Esophagus muscularis mucosa (tissue), 4 donors: ENCODE measurements around the gene SRD5A1. TPM values are rescaled to one million over a fixed set of nuclear protein-coding genes. Genes with fewer than 3 reads are reported as not detected.

Source experiments
- DNase-seq: peaks from one replicate; pipeline ENCODE4 v3.0.0-alpha.2; 2017; ENCODE audit errors: extremely low spot score
- H3K27ac ChIP-seq, 4 donors: fragments of 200-600 bp; sonication (generic); replicated peaks in 1 of 4; 1 replicate in 3 of 4; 2 replicates in 1 of 4; pipeline ENCODE4 v1.5.1; 2016 to 2019; ENCODE audit warnings: mild to moderate bottlenecking in 1 of 4
- H3K27me3 ChIP-seq, 4 donors: fragments of 200-600 bp; sonication (generic); one replicate each; pipeline versions ENCODE4 v1.5.1 to v1.6.0; 2016 to 2019
- H3K36me3 ChIP-seq, 4 donors: fragments of 200-600 bp; sonication (generic); one replicate each; pipeline ENCODE4 v1.5.1; 2016 to 2019
- H3K4me1 ChIP-seq, 4 donors: fragments of 200-600 bp; sonication (generic); one replicate each; pipeline ENCODE4 v1.5.1; 2016 to 2019
- H3K4me3 ChIP-seq, 4 donors: fragments of 200-600 bp; sonication (generic); 1 replicate in 2 of 4; 2 replicates in 2 of 4; pipeline ENCODE4 v1.5.1; 2016 to 2019; ENCODE audit warnings: mild to moderate bottlenecking in 4 of 4, moderate library complexity in 1 of 4
- H3K9me3 ChIP-seq, 4 donors: fragments of 200-600 bp; sonication (generic); 1 replicate in 3 of 4; 2 replicates in 1 of 4; pipeline ENCODE4 v1.5.1; 2016 to 2019
- EP300 ChIP-seq: sonication (generic); formaldehyde crosslinking; IDR thresholded peaks from one replicate; pipeline ENCODE4 v1.6.1; 2017; ENCODE audit warnings: antibody characterized with exemption
- POLR2A ChIP-seq: fragments of 450-650 bp; IDR thresholded peaks from one replicate; pipeline ENCODE4 v1.6.1; 2017; ENCODE audit warnings: antibody characterized with exemption, moderate library complexity, mild to moderate bottlenecking, low read depth
- POLR2AphosphoS5 ChIP-seq, 2 donors: sonication (generic); formaldehyde crosslinking; IDR thresholded peaks; one replicate each; pipeline ENCODE4 v1.6.1; 2017; ENCODE audit warnings: antibody characterized with exemption in 2 of 2
- WGBS: methylation state at CpG from one replicate; pipeline ENCODE4 v1.1.5; 2018; 5-methylcytosine and 5-hydroxymethylcytosine counted together
- intact Hi-C: fragments of 100-400 bp; cut with DNase I; formaldehyde crosslinking; loops from one replicate; pipeline ENCODE4 v1.15.1; 2023
- total RNA-seq, 4 donors: library from RNA; depleted of rRNA; stranded (reverse); fragments of >200 nt; gene quantifications; one replicate each; pipeline versions ENCODE4 v1.1.0 to v1.2.1, GENCODE V29; 2016
- TF ChIP-seq, protein P1 (sequence below), 3 experiments: fragments of 200-600 bp in 2 of 3; fragments of 450-650 bp in 1 of 3; sonication (generic) in 2 of 3; IDR thresholded peaks; one replicate each; pipeline ENCODE4 v1.5.1; 2017 to 2019; ENCODE audit warnings: antibody characterized with exemption in 3 of 3, mild to moderate bottlenecking in 2 of 3, moderate library complexity in 1 of 3

Gene SRD5A1
- total RNA-seq, 4 donors from 2014 or later, result 2.2 to 10.3 (median 4.6) TPM

DNA sequence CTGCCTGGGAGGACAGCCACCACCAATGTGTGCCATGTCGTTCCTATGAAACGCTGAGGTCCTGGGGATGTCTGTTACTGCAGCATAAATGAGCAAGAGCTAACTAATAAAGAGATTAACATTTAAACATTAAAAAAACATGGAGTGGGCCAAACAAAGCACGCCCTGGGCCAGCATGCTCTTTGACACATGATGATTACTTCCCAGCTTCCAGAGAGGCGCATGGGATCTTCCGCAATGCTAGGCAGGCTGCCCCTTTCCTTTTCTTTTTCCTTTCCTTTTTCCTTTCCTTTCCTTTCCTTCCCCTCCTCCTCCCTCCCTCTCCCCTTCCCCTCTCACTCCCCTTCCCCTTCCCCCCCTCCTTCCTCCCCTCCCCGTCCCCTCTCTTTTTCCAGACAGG, 69.4 kb downstream of the SRD5A1 start:
- no peaks in the 10 kb centered on the region for H3K9me3 ChIP-seq
- TF ChIP-seq POLR2AphosphoS5 (IDR thresholded peaks at IDR 0.05), result no peak
- TF ChIP-seq, protein P1, sequence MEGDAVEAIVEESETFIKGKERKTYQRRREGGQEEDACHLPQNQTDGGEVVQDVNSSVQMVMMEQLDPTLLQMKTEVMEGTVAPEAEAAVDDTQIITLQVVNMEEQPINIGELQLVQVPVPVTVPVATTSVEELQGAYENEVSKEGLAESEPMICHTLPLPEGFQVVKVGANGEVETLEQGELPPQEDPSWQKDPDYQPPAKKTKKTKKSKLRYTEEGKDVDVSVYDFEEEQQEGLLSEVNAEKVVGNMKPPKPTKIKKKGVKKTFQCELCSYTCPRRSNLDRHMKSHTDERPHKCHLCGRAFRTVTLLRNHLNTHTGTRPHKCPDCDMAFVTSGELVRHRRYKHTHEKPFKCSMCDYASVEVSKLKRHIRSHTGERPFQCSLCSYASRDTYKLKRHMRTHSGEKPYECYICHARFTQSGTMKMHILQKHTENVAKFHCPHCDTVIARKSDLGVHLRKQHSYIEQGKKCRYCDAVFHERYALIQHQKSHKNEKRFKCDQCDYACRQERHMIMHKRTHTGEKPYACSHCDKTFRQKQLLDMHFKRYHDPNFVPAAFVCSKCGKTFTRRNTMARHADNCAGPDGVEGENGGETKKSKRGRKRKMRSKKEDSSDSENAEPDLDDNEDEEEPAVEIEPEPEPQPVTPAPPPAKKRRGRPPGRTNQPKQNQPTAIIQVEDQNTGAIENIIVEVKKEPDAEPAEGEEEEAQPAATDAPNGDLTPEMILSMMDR (IDR thresholded peaks at IDR 0.05), result no peak
- TF ChIP-seq POLR2A, result no peak
- TF ChIP-seq EP300, result no peak
- 93% methylated on average over 6 of the region's 6 CpGs for WGBS
- DNase-seq, result peak; percentile 10
- H3K4me1 ChIP-seq, result peaks cover 17 to 33% (median 29%) of the 10 kb centered on the region in 4 donors
- H3K27ac ChIP-seq, result no peak overlapping the region
- intact Hi-C loops, result loop anchor here (5.0 kb wide), 1 partner anchor 1280 kb away; the partner anchor contains the start of gene ICE1
- H3K36me3 ChIP-seq, result no peaks in the 10 kb centered on the region
- no peaks in the 10 kb centered on the region for H3K27me3 ChIP-seq
- no peak overlapping the region for H3K4me3 ChIP-seq

DNA sequence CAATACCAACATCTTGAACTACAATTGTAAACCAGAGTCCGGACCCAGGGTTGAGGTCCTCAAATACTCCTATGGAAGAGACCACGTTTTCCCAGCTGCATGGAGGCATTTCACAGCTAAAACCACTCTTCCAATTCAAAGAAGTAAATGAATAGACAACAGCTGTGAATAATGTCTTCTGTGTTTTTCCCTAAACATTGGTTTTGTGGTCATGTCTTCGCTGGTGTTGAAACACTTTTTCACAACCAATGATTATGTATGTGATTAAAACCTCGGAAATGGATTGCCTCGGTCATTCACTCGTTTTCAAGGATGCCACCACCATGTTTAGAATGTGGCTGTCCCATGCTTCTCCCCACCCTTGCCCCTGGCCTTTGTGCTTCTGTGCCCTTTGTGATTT, 70.6 kb downstream of the SRD5A1 start:
- WGBS, result 54% methylated on average over 6 of the region's 6 CpGs
- TF ChIP-seq POLR2A, result no peak
- TF ChIP-seq POLR2AphosphoS5 (IDR thresholded peaks at IDR 0.05), result no peak
- TF ChIP-seq, protein P1 (IDR thresholded peaks at IDR 0.05), result no peak
- no peak for TF ChIP-seq EP300
- Histone ChIP-seq H3K36me3 (no peaks in the 10 kb centered on the region), H3K27ac (peak overlapping the region; percentile 80 to 87 (median 83)), H3K27me3 (no peaks in the 10 kb centered on the region), H3K9me3 (no peaks in the 10 kb centered on the region), H3K4me3 (no peak overlapping the region), H3K4me1 (peaks cover 17 to 33% (median 29%) of the 10 kb centered on the region in 4 donors)
- peak; percentile 26 for DNase-seq
- intact Hi-C loops, result loop anchor here (5.0 kb wide), 1 partner anchor 1282 kb away; the partner anchor contains the start of gene ICE1

DNA sequence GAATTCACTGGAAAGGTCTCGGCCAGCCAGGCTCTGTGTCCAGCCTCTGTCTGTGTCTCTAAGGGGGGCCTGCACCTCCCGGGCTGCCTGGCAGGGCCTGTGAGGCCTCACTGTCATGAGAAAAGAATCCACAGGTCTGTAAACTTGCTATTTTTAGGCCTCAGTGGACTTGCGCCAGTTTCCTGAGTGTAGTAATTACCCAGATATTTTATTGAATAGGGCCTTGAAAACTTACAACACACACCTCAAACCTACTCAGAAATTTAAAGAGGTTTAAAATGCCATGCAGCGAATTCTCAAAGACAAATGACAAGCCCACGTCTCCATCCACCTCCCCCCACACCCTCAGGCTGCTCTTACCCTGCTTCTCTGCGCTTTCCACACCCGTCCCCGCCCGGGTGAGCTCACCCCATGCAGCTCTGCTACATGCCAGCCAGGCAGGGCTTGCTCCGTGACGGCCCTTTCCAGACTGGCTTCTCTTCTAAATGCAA, 71.2 kb downstream of the SRD5A1 start:
- no peaks in the 10 kb centered on the region for H3K36me3 ChIP-seq
- peak overlapping the region; percentile 80 to 87 (median 83) for H3K27ac ChIP-seq
- H3K4me1 ChIP-seq, result peaks cover 17 to 33% (median 29%) of the 10 kb centered on the region in 4 donors
- intact Hi-C loops, result loop anchor here (5.0 kb wide), 1 partner anchor 1282 kb away; the partner anchor contains the start of gene ICE1
- TF ChIP-seq POLR2AphosphoS5 (IDR thresholded peaks at IDR 0.05), result peak; percentile 75 to 78
- TF ChIP-seq POLR2A, result no peak
- 23% methylated on average over 10 of the region's 11 CpGs for WGBS
- peak; percentile 91 for DNase-seq
- H3K27me3 ChIP-seq, result no peaks in the 10 kb centered on the region
- H3K4me3 ChIP-seq, result peak overlapping the region in 2 of 4 donors; percentile 2 to 13
- H3K9me3 ChIP-seq, result no peaks in the 10 kb centered on the region

DNA sequence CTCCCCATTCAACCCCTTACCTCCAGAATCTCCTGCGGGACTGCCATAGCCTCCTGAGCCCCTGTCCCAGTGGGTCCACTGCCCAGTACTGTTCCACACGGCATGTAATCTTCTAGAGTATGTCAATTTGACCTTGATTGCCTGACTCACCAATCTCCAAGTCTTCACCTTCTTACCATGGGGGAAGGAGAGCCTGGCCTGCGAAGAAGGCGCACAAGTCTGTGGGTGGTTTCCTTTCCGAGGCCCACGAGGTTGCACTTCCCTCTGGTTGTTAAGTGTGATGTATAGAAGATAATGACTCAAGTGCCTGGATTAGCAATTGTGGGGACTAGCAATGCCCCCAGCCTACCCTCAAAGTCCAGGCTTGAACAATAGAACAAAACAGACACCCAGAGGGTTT, 71.8 kb downstream of the SRD5A1 start:
- no peak overlapping the region for H3K4me3 ChIP-seq
- intact Hi-C loops, result no loop called here
- WGBS, result 67% methylated on average over 6 of the region's 6 CpGs

DNA sequence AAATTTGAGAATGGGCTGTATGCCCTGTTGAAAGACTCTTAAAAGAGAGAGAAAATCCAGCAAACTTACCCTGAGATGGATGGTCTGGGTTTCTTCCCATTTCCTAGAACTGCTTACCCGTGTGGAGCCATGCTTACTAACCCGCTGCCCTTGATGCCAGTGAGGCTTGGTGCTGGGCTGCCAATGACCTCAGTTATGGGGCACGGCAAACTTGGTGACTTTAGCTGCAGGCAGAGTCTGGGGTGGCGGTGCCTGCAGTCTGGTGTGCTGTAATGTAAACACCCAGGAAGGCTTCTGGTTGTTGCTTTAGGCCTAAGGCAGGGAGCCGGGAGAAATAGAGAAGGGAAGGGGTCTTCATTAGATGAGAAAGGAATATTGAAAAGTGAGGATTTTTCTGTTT, 72.7 kb downstream of the SRD5A1 start:
- peak overlapping the region; percentile 43 to 83 (median 82) for H3K27ac ChIP-seq
- 64% methylated on average over 5 of the region's 5 CpGs for WGBS
- DNase-seq, result peak; percentile 34
- no peaks in the 10 kb centered on the region for H3K9me3 ChIP-seq
- peaks cover 17 to 33% (median 29%) of the 10 kb centered on the region in 4 donors for H3K4me1 ChIP-seq
- H3K36me3 ChIP-seq, result no peaks in the 10 kb centered on the region
- H3K27me3 ChIP-seq, result no peaks in the 10 kb centered on the region
- no peak overlapping the region for H3K4me3 ChIP-seq
- intact Hi-C loops, result no loop called here
- TF ChIP-seq EP300 (no peak), POLR2AphosphoS5 (IDR thresholded peaks at IDR 0.05) (no peak), POLR2A (no peak)
- TF ChIP-seq, protein P1 (IDR thresholded peaks at IDR 0.05), result no peak

More for the DNA sequence above, 71.8 kb downstream of the SRD5A1 start:
- no peaks in the 10 kb centered on the region for H3K27me3 ChIP-seq
- no peaks in the 10 kb centered on the region for H3K36me3 ChIP-seq
- H3K9me3 ChIP-seq, result no peaks in the 10 kb centered on the region
- DNase-seq, result peak; percentile 62
- peak overlapping the region; percentile 80 to 87 (median 83) for H3K27ac ChIP-seq
- H3K4me1 ChIP-seq, result peaks cover 17 to 33% (median 29%) of the 10 kb centered on the region in 4 donors
- no peak for TF ChIP-seq POLR2A
- TF ChIP-seq, protein P1 (IDR thresholded peaks at IDR 0.05), result no peak
- TF ChIP-seq POLR2AphosphoS5 (IDR thresholded peaks at IDR 0.05), result no peak
- TF ChIP-seq EP300, result no peak
